Naive B cell (primary cell): ENCODE results near the gene RFTN1. TPM values are rescaled to one million over a fixed set of nuclear protein-coding genes. Genes with fewer than 3 reads are reported as not detected.

Experiments
- ATAC-seq, 2 donors: fragments of 150-1000 bp; cut with Tn5 transposase; 2 replicates each; pipeline ENCODE4 v1.10.0; 2021; ENCODE audit warnings: low read depth in 2 of 2, mild to moderate bottlenecking in 2 of 2, moderate library complexity in 2 of 2
- DNase-seq: peaks from one replicate; pipeline ENCODE4 v3.0.0; 2022
- H3K27ac Mint-ChIP-seq, 6 donors: one replicate each; pipeline ENCODE4 v1.8.0; 2020 to 2022; ENCODE audit warnings: mild to moderate bottlenecking in 6 of 6, mixed read lengths in 6 of 6, moderate library complexity in 5 of 6, inconsistent platforms in 2 of 6
- H3K27me3 Mint-ChIP-seq, 3 donors: one replicate each; pipeline ENCODE4 v1.8.0; 2021 to 2022; ENCODE audit warnings: mixed read lengths in 3 of 3, mild to moderate bottlenecking in 1 of 3
- H3K36me3 Mint-ChIP-seq, 2 donors: one replicate each; pipeline ENCODE4 v1.8.0; 2020 to 2022; ENCODE audit warnings: mixed read lengths in 2 of 2, inconsistent platforms in 1 of 2, mild to moderate bottlenecking in 1 of 2
- H3K4me1 Mint-ChIP-seq, 3 donors: one replicate each; pipeline ENCODE4 v1.8.0; 2020 to 2022; ENCODE audit warnings: mixed read lengths in 3 of 3, inconsistent platforms in 1 of 3, mild to moderate bottlenecking in 1 of 3, moderate library complexity in 1 of 3
- H3K4me3 Mint-ChIP-seq, 8 donors: one replicate each; pipeline ENCODE4 v1.8.0; 2020 to 2022; ENCODE audit warnings: mild to moderate bottlenecking in 8 of 8, mixed read lengths in 8 of 8, moderate library complexity in 8 of 8, inconsistent platforms in 2 of 8
- H3K9me3 Mint-ChIP-seq, 7 donors: one replicate each; pipeline ENCODE4 v1.8.0; 2020 to 2022; ENCODE audit warnings: mixed read lengths in 7 of 7, mild to moderate bottlenecking in 5 of 7, inconsistent platforms in 2 of 7, moderate library complexity in 1 of 7
- polyA plus RNA-seq, 6 donors: library from polyadenylated mRNA; unstranded; fragments of 300-500 nt; fragmentation: Illumina TruSeq; gene quantifications; one replicate each; pipeline ENCODE4 v1.2.3, GENCODE V29; 2021; ENCODE audit warnings: low read depth in 6 of 6

The RFTN1 gene
- polyA plus RNA-seq, 6 donors from 2014 or later, result 63.0 to 147 (median 106) TPM

DNA sequence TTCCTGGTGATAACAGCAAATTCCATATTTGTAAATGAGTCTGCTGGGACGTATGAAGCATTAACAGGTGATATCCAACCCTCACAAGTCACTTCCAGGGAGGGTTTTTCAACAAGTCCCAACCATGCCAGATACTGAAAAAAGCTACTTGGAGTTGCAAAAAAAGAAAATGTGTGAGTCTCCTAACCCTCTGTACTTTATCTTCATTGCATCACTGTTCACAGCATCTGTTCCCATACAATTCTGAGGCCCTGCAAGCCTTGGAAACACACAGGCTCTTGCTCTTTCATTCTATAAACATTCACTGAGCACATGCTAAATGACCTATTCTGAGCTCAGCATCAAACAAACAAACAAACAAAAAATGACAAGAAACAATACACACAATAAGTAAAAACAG lies 120.8 kb downstream of the RFTN1 start:
- no peak overlapping the region for H3K4me3 Mint-ChIP-seq
- peak overlapping the region in 1 of 6 donors; percentile 36 for H3K27ac Mint-ChIP-seq
- H3K36me3 Mint-ChIP-seq, result peaks cover 0 to 24% of the 10 kb centered on the region in 2 donors
- no peak for DNase-seq
- H3K4me1 Mint-ChIP-seq, result peaks cover 14 to 37% (median 19%) of the 10 kb centered on the region in 3 donors
- no peaks in the 10 kb centered on the region for H3K9me3 Mint-ChIP-seq
- no peaks in the 10 kb centered on the region for H3K27me3 Mint-ChIP-seq
- ATAC-seq, result no peak

DNA sequence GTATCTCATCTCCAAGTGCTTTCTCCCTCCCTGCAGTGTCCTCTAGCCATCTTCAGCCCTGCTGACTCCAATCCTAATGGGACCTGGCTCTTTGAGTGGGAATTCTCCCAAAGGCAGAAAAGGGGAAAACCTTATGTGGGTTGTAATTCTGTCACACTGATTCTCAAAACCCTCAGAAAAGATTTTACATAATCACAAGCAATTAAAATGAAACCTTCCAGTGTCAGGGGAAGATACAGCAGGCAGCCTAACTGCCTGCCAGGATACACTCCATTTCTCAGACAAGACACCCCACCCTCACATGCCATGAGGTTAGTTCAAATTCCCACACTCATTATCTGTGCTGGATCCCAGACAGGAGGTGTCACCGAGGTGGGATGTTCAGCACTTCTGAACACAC lies 121.4 kb downstream of the RFTN1 start:
- H3K4me1 Mint-ChIP-seq, result peaks cover 20 to 44% (median 26%) of the 10 kb centered on the region in 3 donors
- H3K9me3 Mint-ChIP-seq, result no peaks in the 10 kb centered on the region
- no peaks in the 10 kb centered on the region for H3K27me3 Mint-ChIP-seq
- H3K27ac Mint-ChIP-seq, result no peak overlapping the region
- no peak overlapping the region for H3K4me3 Mint-ChIP-seq
- no peak for ATAC-seq
- no peak for DNase-seq
- H3K36me3 Mint-ChIP-seq, result peaks cover 0 to 24% of the 10 kb centered on the region in 2 donors

- Mint-ChIP-seq H3K4me3 (no peak overlapping the region), H3K9me3 (no peaks in the 10 kb centered on the region), H3K27ac (peak overlapping the region in 2 of 6 donors; percentile 3 to 94), H3K36me3 (peaks cover 0 to 24% of the 10 kb centered on the region in 2 donors), H3K27me3 (no peaks in the 10 kb centered on the region), H3K4me1 (peaks cover 26 to 51% (median 33%) of the 10 kb centered on the region in 3 donors)
- no peak for DNase-seq
- ATAC-seq, result no peak
These were observed 122.9 kb downstream of the RFTN1 start for GRCh38 chr3:16390581-16390980.

- peak overlapping the region in 1 of 6 donors; percentile 0 for H3K27ac Mint-ChIP-seq
- peaks cover 0 to 14% of the 10 kb centered on the region in 2 donors for H3K36me3 Mint-ChIP-seq
- ATAC-seq (no peak), DNase-seq (no peak)
- peaks cover 26 to 47% (median 33%) of the 10 kb centered on the region in 3 donors for H3K4me1 Mint-ChIP-seq
- H3K4me3 Mint-ChIP-seq, result no peak overlapping the region
- H3K9me3 Mint-ChIP-seq, result no peaks in the 10 kb centered on the region
- no peaks in the 10 kb centered on the region for H3K27me3 Mint-ChIP-seq
These were observed 124.6 kb downstream of the RFTN1 start for GRCh38 chr3:16388850-16389441.

- peak overlapping the region in 4 of 6 donors; percentile 3 to 87 (median 69) for H3K27ac Mint-ChIP-seq
- H3K4me1 Mint-ChIP-seq, result peaks cover 31 to 57% (median 42%) of the 10 kb centered on the region in 3 donors
- DNase-seq (no peak), ATAC-seq (no peak)
- no peaks in the 10 kb centered on the region for H3K27me3 Mint-ChIP-seq
- H3K36me3 Mint-ChIP-seq, result peaks cover 8 to 13% of the 10 kb centered on the region in 2 donors
- no peaks in the 10 kb centered on the region for H3K9me3 Mint-ChIP-seq
- H3K4me3 Mint-ChIP-seq, result no peak overlapping the region
These were observed 126.9 kb downstream of the RFTN1 start for GRCh38 chr3:16386561-16386960.

GRCh38 chr3:16385151-16385550 lies 128.3 kb downstream of the RFTN1 start:
- peaks cover 37 to 67% (median 49%) of the 10 kb centered on the region in 3 donors for H3K4me1 Mint-ChIP-seq
- no peak overlapping the region for H3K4me3 Mint-ChIP-seq
- H3K27me3 Mint-ChIP-seq, result no peaks in the 10 kb centered on the region
- DNase-seq (no peak), ATAC-seq (no peak)
- no peaks in the 10 kb centered on the region for H3K9me3 Mint-ChIP-seq
- H3K27ac Mint-ChIP-seq, result peak overlapping the region in 1 of 6 donors; percentile 32
- H3K36me3 Mint-ChIP-seq, result peaks cover 8 to 21% of the 10 kb centered on the region in 2 donors

GRCh38 chr3:16383864-16384263 lies 129.6 kb downstream of the RFTN1 start:
- no peak overlapping the region for H3K4me3 Mint-ChIP-seq
- no peaks in the 10 kb centered on the region for H3K27me3 Mint-ChIP-seq
- no peaks in the 10 kb centered on the region for H3K9me3 Mint-ChIP-seq
- H3K4me1 Mint-ChIP-seq, result peaks cover 37 to 69% (median 43%) of the 10 kb centered on the region in 3 donors
- H3K27ac Mint-ChIP-seq, result peak overlapping the region in 2 of 6 donors; percentile 20
- DNase-seq, result no peak
- ATAC-seq, result no peak
- H3K36me3 Mint-ChIP-seq, result peaks cover 8 to 16% of the 10 kb centered on the region in 2 donors

DNA sequence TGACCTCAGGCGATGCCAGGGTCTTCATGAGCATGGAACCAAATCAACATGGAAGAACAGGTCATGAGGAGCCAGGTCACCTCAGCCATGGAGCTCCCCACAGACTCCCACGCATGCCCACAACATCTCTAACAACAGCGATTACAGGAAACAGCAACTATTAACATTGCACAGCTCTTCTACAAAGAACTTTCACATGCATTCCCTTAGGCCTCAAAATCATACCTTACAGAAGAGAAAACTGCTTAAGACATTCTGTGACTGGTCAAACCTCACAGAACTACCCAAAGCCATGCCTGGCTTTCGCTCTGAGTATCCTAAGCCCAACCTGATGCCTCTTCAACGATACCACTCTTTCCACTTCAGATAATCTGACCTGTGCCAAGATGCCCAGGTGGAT lies 130.7 kb downstream of the RFTN1 start:
- Mint-ChIP-seq H3K4me3 (no peak overlapping the region), H3K36me3 (peaks cover 8 to 20% of the 10 kb centered on the region in 2 donors), H3K9me3 (peaks cover 0 to 4% (median 0%) of the 10 kb centered on the region in 7 donors), H3K4me1 (peaks cover 37 to 69% (median 47%) of the 10 kb centered on the region in 3 donors), H3K27ac (peak overlapping the region in 4 of 6 donors; percentile 22 to 79 (median 46)), H3K27me3 (no peaks in the 10 kb centered on the region)
- ATAC-seq, result no peak
- no peak for DNase-seq

- H3K36me3 Mint-ChIP-seq, result peaks cover 8 to 23% of the 10 kb centered on the region in 2 donors
- H3K9me3 Mint-ChIP-seq, result peaks cover 0 to 6% (median 0%) of the 10 kb centered on the region in 7 donors
- DNase-seq (no peak), ATAC-seq (no peak)
- H3K4me1 Mint-ChIP-seq, result peaks cover 38 to 69% (median 48%) of the 10 kb centered on the region in 3 donors
- H3K27ac Mint-ChIP-seq, result peak overlapping the region in 1 of 6 donors; percentile 11
- H3K4me3 Mint-ChIP-seq, result no peak overlapping the region
- no peaks in the 10 kb centered on the region for H3K27me3 Mint-ChIP-seq
These were observed 132.1 kb downstream of the RFTN1 start for GRCh38 chr3:16381426-16381825.

DNA sequence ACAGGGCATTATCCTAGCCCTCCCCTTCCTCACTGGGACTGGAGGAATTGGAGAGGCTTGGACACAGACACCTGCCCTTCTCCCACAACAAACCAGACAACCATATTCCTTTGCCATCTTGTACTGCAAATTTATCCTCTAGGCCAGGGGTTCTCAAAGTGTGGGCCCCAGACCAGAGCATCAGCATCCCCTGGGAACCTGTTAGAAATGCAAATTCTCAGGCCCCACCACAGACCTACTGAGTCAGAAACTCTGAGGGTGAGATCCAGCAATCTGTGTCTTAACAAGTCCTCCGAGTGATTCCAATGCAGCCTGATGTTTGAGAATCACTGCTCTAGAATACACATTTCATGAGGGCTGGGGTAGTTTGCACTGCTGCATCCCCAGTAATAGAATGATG lies 133.1 kb downstream of the RFTN1 start:
- ATAC-seq (no peak), DNase-seq (no peak)
- Mint-ChIP-seq H3K9me3 (peaks cover 0 to 6% (median 0%) of the 10 kb centered on the region in 7 donors), H3K27ac (peak overlapping the region in 5 of 6 donors; percentile 13 to 70 (median 44)), H3K4me3 (peak overlapping the region in 2 of 8 donors; percentile 17 to 60), H3K4me1 (peaks cover 47 to 78% (median 56%) of the 10 kb centered on the region in 3 donors), H3K27me3 (no peaks in the 10 kb centered on the region), H3K36me3 (peaks cover 8 to 23% of the 10 kb centered on the region in 2 donors)

GRCh38 chr3:16379838-16380237 lies 133.7 kb downstream of the RFTN1 start:
- no peak for DNase-seq
- H3K9me3 Mint-ChIP-seq, result peaks cover 0 to 6% (median 0%) of the 10 kb centered on the region in 7 donors
- peak overlapping the region in 3 of 8 donors; percentile 34 to 64 (median 41) for H3K4me3 Mint-ChIP-seq
- H3K27me3 Mint-ChIP-seq, result no peaks in the 10 kb centered on the region
- H3K27ac Mint-ChIP-seq, result peak overlapping the region in 2 of 6 donors; percentile 12 to 85
- peaks cover 53 to 83% (median 62%) of the 10 kb centered on the region in 3 donors for H3K4me1 Mint-ChIP-seq
- peaks cover 8 to 23% of the 10 kb centered on the region in 2 donors for H3K36me3 Mint-ChIP-seq
- ATAC-seq, result peak in 1 of 2 donors; percentile 17

GRCh38 chr3:16378920-16379319 lies 134.6 kb downstream of the RFTN1 start:
- Mint-ChIP-seq H3K4me1 (peaks cover 62 to 93% (median 71%) of the 10 kb centered on the region in 3 donors), H3K4me3 (peak overlapping the region in 3 of 8 donors; percentile 21 to 64 (median 54))
- DNase-seq, result no peak

DNA sequence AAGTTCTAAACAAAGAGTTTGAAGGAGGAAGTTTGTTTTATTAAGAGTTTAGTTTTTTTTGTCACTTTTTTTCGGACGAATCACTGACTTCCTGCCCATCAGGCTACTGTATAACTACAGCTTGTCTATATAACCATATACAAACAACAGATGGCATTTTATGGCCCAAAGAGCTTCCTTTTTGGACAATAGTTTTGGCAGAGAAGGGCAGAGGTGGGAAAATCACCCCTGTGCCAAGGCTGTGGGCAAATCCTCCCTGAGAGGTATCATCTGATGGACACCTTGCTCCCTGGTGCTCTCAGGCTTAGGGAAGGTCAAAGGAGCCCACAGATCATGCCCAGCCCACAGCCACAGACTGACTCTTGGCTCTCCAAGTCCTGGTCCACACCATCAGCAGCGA lies 135.1 kb downstream of the RFTN1 start:
- H3K36me3 Mint-ChIP-seq, result peaks cover 10 to 23% of the 10 kb centered on the region in 2 donors
- ATAC-seq, result no peak
- H3K27me3 Mint-ChIP-seq, result no peaks in the 10 kb centered on the region
- DNase-seq, result no peak
- peak overlapping the region in 4 of 6 donors; percentile 51 to 97 (median 94) for H3K27ac Mint-ChIP-seq
- H3K4me3 Mint-ChIP-seq, result peak overlapping the region in 6 of 8 donors; percentile 54 to 81 (median 64)
- H3K4me1 Mint-ChIP-seq, result peaks cover 63 to 98% (median 76%) of the 10 kb centered on the region in 3 donors
- peaks cover 0 to 6% (median 0%) of the 10 kb centered on the region in 7 donors for H3K9me3 Mint-ChIP-seq

More at GRCh38 chr3:16378920-16379319, 134.6 kb downstream of the RFTN1 start:
- ATAC-seq, result no peak
- H3K9me3 Mint-ChIP-seq, result peaks cover 0 to 6% (median 0%) of the 10 kb centered on the region in 7 donors
- peak overlapping the region in 1 of 6 donors; percentile 94 for H3K27ac Mint-ChIP-seq
- H3K36me3 Mint-ChIP-seq, result peaks cover 8 to 23% of the 10 kb centered on the region in 2 donors
- H3K27me3 Mint-ChIP-seq, result no peaks in the 10 kb centered on the region

GRCh38 chr3:16377847-16378302 lies 135.6 kb downstream of the RFTN1 start:
- ATAC-seq, result no peak
- peaks cover 0 to 6% (median 0%) of the 10 kb centered on the region in 7 donors for H3K9me3 Mint-ChIP-seq
- H3K27me3 Mint-ChIP-seq, result no peaks in the 10 kb centered on the region
- H3K4me3 Mint-ChIP-seq, result peak overlapping the region; percentile 37 to 81 (median 64)
- peaks cover 68 to 100% (median 81%) of the 10 kb centered on the region in 3 donors for H3K4me1 Mint-ChIP-seq
- H3K36me3 Mint-ChIP-seq, result peaks cover 13 to 23% of the 10 kb centered on the region in 2 donors
- DNase-seq, result no peak
- H3K27ac Mint-ChIP-seq, result peak overlapping the region in 4 of 6 donors; percentile 51 to 97 (median 94)
